Keratinocyte (primary cell): ENCODE measurements around the gene GMEB2. TPM values are rescaled to one million over a fixed set of nuclear protein-coding genes. Genes with fewer than 3 reads are reported as not detected.
"Not testable (repeated sequence)": the region's sequence is repeated elsewhere in the genome, so short reads cannot be mapped to it uniquely, and the experiment has no call there.

ENCODE experiments used
- DNase-seq: peaks from one replicate; pipeline ENCODE4 v3.0.0-alpha.2; 2011; ENCODE audit warnings: low read depth, missing footprints, low spot score
- FAIRE-seq: peaks from 2 replicates; lab custom pipeline; 2011; peaks lifted over from hg19 to GRCh38; lab: Jason Lieb, UNC
- H2AFZ ChIP-seq: 2 replicates; pipeline ENCODE4 v1.6.0; 2012; ENCODE audit warnings: low read length, control low read depth, inconsistent platforms; ENCODE audit not compliant: control insufficient read depth
- H3K27ac ChIP-seq: 2 replicates; pipeline ENCODE4 v1.5.1; 2011; ENCODE audit warnings: low read length; ENCODE audit not compliant: control insufficient read depth, insufficient read depth
- H3K27me3 ChIP-seq: 3 replicates; pipeline ENCODE4 v1.6.0; 2011; ENCODE audit warnings: low read length; ENCODE audit not compliant: control insufficient read depth, insufficient read depth; ENCODE audit errors: extremely low read depth
- H3K36me3 ChIP-seq, 2 experiments: 2 replicates in 1 of 2; 3 replicates in 1 of 2; pipeline ENCODE4 v1.5.1; 2011; ENCODE audit warnings: low read length in 2 of 2, mild to moderate bottlenecking in 1 of 2; ENCODE audit not compliant: control insufficient read depth in 2 of 2, insufficient read depth in 2 of 2; ENCODE audit errors: extremely low read depth in 1 of 2
- H3K4me1 ChIP-seq: 3 replicates; pipeline ENCODE4 v1.5.1; 2011; ENCODE audit warnings: low read length; ENCODE audit not compliant: control insufficient read depth, insufficient read depth; ENCODE audit errors: extremely low read depth
- H3K4me2 ChIP-seq: 3 replicates; pipeline ENCODE4 v1.6.0; 2011; ENCODE audit warnings: low read depth, low read length; ENCODE audit not compliant: control insufficient read depth, insufficient read depth; ENCODE audit errors: extremely low read depth
- H3K4me3 ChIP-seq, 3 experiments: fragments of 200-600 bp in 1 of 3; sonication (generic) in 1 of 3; 2 replicates in 2 of 3; 3 replicates in 1 of 3; pipeline ENCODE4 v1.5.1; 2011 to 2016; ENCODE audit warnings: low read length in 3 of 3, mild to moderate bottlenecking in 3 of 3, control low read depth in 2 of 3, inconsistent platforms in 1 of 3, low read depth in 1 of 3, mixed read lengths in 1 of 3, mixed run types in 1 of 3, moderate library complexity in 1 of 3; ENCODE audit not compliant: control insufficient read depth in 2 of 3, insufficient read depth in 2 of 3; ENCODE audit errors: extremely low read depth in 1 of 3
- H3K79me2 ChIP-seq: 2 replicates; pipeline ENCODE4 v1.6.0; 2012; ENCODE audit warnings: low read length; ENCODE audit not compliant: control insufficient read depth, insufficient read depth
- H3K9ac ChIP-seq: 3 replicates; pipeline ENCODE4 v1.6.0; 2011; ENCODE audit warnings: low read length; ENCODE audit not compliant: control insufficient read depth, insufficient read depth; ENCODE audit errors: extremely low read depth
- H3K9me1 ChIP-seq: 3 replicates; pipeline ENCODE4 v1.6.0; 2011; ENCODE audit warnings: low read length; ENCODE audit not compliant: control insufficient read depth, insufficient read depth; ENCODE audit errors: extremely low read depth
- H3K9me3 ChIP-seq: 2 replicates; pipeline ENCODE4 v1.5.1; 2012; ENCODE audit warnings: low read depth, low read length; ENCODE audit not compliant: control insufficient read depth
- H4K20me1 ChIP-seq: 3 replicates; pipeline ENCODE4 v1.6.0; 2011; ENCODE audit warnings: low read length; ENCODE audit not compliant: control insufficient read depth, insufficient read depth; ENCODE audit errors: extremely low read depth
- CTCF ChIP-seq, 3 experiments: IDR thresholded peaks in 1 of 3; conservative IDR thresholded peaks in 1 of 3; optimal IDR thresholded peaks in 1 of 3; 2 replicates in 2 of 3; 3 replicates in 1 of 3; pipeline versions ENCODE3 to v1.5.1; 2011; ENCODE audit warnings: low read length in 3 of 3, mild to moderate bottlenecking in 3 of 3, moderate library complexity in 2 of 3, control low read depth in 1 of 3, inconsistent platforms in 1 of 3; ENCODE audit not compliant: insufficient read depth in 2 of 3; ENCODE audit errors: extremely low read depth in 1 of 3
- EZH2 ChIP-seq: IDR thresholded peaks from one replicate; pipeline ENCODE4 v1.6.1; 2012; ENCODE audit warnings: inconsistent platforms, mild to moderate bottlenecking, low read length, moderate library complexity
- dilution Hi-C: fragments of 300-500 bp; cut with MboI; formaldehyde crosslinking; loops from one replicate; pipeline ENCODE4 v1.7.0; 2020; ENCODE audit warnings: low sequenced_read_pairs; ENCODE audit not compliant: extremely low pct_ligation_motif_present
- polyA plus RNA-seq, 5 experiments: library from polyadenylated mRNA; depleted of rRNA in 3 of 5; stranded (reverse) in 3 of 5; stranded (forward) in 1 of 5; unstranded in 1 of 5; fragments of >200 nt; gene quantifications; 1 replicate in 1 of 5; 2 replicates in 3 of 5; 3 replicates in 1 of 5; pipeline versions ENCODE4 v1.2.1 to v1.2.3, GENCODE V29; 2011 to 2012; ENCODE audit warnings: missing spikeins in 2 of 5, low read depth in 1 of 5, low replicate concordance in 1 of 5

The GMEB2 gene
- polyA plus RNA-seq, 1 donor (not counting 4 experiments of a cell fraction or from before 2014, with no cell fraction given) = 5.1 TPM

GRCh38 chr20:63652192-63652980, 25.5 kb upstream of the GMEB2 start:
- no peak for DNase-seq
- Histone ChIP-seq H3K27ac (no peak overlapping the region), H3K4me2 (peak overlapping the region; percentile 58)

GRCh38 chr20:63651942-63652191, 25.0 kb upstream of the GMEB2 start:
- TF ChIP-seq CTCF (optimal IDR thresholded peaks at IDR 0.05 in 1 of 3, IDR thresholded peaks at IDR 0.05 in 1 of 3, conservative IDR thresholded peaks at IDR 0.05 in 1 of 3; ENCODE audit: extremely low read depth in 1 of 3, insufficient read depth in 2 of 3, low read length in 3 of 3) (no peak), EZH2 (no peak)
- peak overlapping the region; percentile 58 for H3K4me2 ChIP-seq
- no peaks in the 10 kb centered on the region for H3K36me3 ChIP-seq
- H3K9ac ChIP-seq = no peak overlapping the region
- H4K20me1 ChIP-seq = no peaks in the 10 kb centered on the region
- no peaks in the 10 kb centered on the region for H3K9me1 ChIP-seq
- peak overlapping the region in 2 of 3 experiments; percentile 19 to 53 for H3K4me3 ChIP-seq
- DNase-seq (no peak), FAIRE-seq (no peak)
- H3K27me3 ChIP-seq = no peaks in the 10 kb centered on the region
- dilution Hi-C loops = no loop called here
- no peak overlapping the region for H2AFZ ChIP-seq
- no peaks in the 10 kb centered on the region for H3K79me2 ChIP-seq
- H3K4me1 ChIP-seq = peaks cover 12% of the 10 kb centered on the region
- no peaks in the 10 kb centered on the region for H3K9me3 ChIP-seq
- no peak overlapping the region for H3K27ac ChIP-seq

More at GRCh38 chr20:63652192-63652980, 25.5 kb upstream of the GMEB2 start:
- no peak overlapping the region for H3K9ac ChIP-seq
- H3K36me3 ChIP-seq = no peaks in the 10 kb centered on the region
- H3K4me3 ChIP-seq = peak overlapping the region; percentile 31 to 53 (median 45)
- H3K4me1 ChIP-seq = peaks cover 16% of the 10 kb centered on the region
- no peaks in the 10 kb centered on the region for H3K9me1 ChIP-seq
- H3K9me3 ChIP-seq = no peaks in the 10 kb centered on the region
- no peaks in the 10 kb centered on the region for H3K27me3 ChIP-seq
- H3K79me2 ChIP-seq = no peaks in the 10 kb centered on the region
- dilution Hi-C loops = no loop called here
- H2AFZ ChIP-seq = no peak overlapping the region
- TF ChIP-seq CTCF (optimal IDR thresholded peaks at IDR 0.05 in 1 of 3, IDR thresholded peaks at IDR 0.05 in 1 of 3, conservative IDR thresholded peaks at IDR 0.05 in 1 of 3; ENCODE audit: extremely low read depth in 1 of 3, insufficient read depth in 2 of 3, low read length in 3 of 3) = no peak
- TF ChIP-seq EZH2 = no peak
- no peak for FAIRE-seq
- H4K20me1 ChIP-seq = no peaks in the 10 kb centered on the region

GRCh38 chr20:63650486-63650885, 23.6 kb upstream of the GMEB2 start:
- H3K79me2 ChIP-seq, H3K4me2 ChIP-seq, H3K36me3 ChIP-seq, DNase-seq, dilution Hi-C loops, H3K9me3 ChIP-seq, H3K9ac ChIP-seq, H2AFZ ChIP-seq, H3K9me1 ChIP-seq, FAIRE-seq, H3K27ac ChIP-seq, H4K20me1 ChIP-seq, H3K4me3 ChIP-seq, H3K27me3 ChIP-seq: not testable (repeated sequence)
- peaks cover 12% of the 10 kb centered on the region for H3K4me1 ChIP-seq
